Natural killer cell treated with Interleukin-12 subunit alpha and Interleukin-12 subunit beta and Interleukin-15 and Interleukin-18, amount 100 ng/mL, for 72 hours (primary cell): ENCODE data around the gene KCNMA1. TPM values are rescaled to one million over a fixed set of nuclear protein-coding genes. Genes with fewer than 3 reads are reported as not detected.

Source experiments
- ATAC-seq, 2 donors: fragments of 150-1000 bp; cut with Tn5 transposase in 1 of 2; sonication (Bioruptor Pico), chemical (Tn5 transposase) in 1 of 2; 2 replicates each; pipeline ENCODE4 v1.10.0; 2021
- DNase-seq: peaks from one replicate; pipeline ENCODE4 v3.0.0; 2022; ENCODE audit warnings: low spot score
- H3K27ac Mint-ChIP-seq, 2 donors: 1 replicate in 1 of 2; 2 replicates in 1 of 2; pipeline ENCODE4 v1.8.0; 2022; ENCODE audit warnings: mixed read lengths in 2 of 2, mild to moderate bottlenecking in 1 of 2, moderate library complexity in 1 of 2
- H3K27me3 Mint-ChIP-seq, 2 donors: 1 replicate in 1 of 2; 2 replicates in 1 of 2; pipeline ENCODE4 v1.8.0; 2022; ENCODE audit warnings: mixed read lengths in 2 of 2
- H3K36me3 Mint-ChIP-seq: one replicate; pipeline ENCODE4 v1.8.0; 2022; ENCODE audit warnings: mixed read lengths
- H3K4me1 Mint-ChIP-seq, 2 donors: 1 replicate in 1 of 2; 2 replicates in 1 of 2; pipeline ENCODE4 v1.8.0; 2022; ENCODE audit warnings: low read depth in 2 of 2, mixed read lengths in 2 of 2, mild to moderate bottlenecking in 1 of 2
- H3K4me3 Mint-ChIP-seq: one replicate; pipeline ENCODE4 v1.8.0; 2022; ENCODE audit warnings: mixed read lengths
- H3K9me3 Mint-ChIP-seq: 2 replicates; pipeline ENCODE4 v1.8.0; 2022; ENCODE audit warnings: mixed read lengths
- total RNA-seq, 2 donors: library from RNA; stranded (reverse); gene quantifications; one replicate each; pipeline ENCODE4 v1.2.3, GENCODE V29; 2022

The KCNMA1 gene
- total RNA-seq, 2 donors from 2014 or later = 2.8 TPM; not detected in 1

GRCh38 chr10:77649333-77650331 lies 12.0 kb upstream of the KCNMA1 start:
- peaks cover 4% of the 10 kb centered on the region for H3K36me3 Mint-ChIP-seq
- peaks cover 30 to 31% of the 10 kb centered on the region in 2 donors for H3K27me3 Mint-ChIP-seq
- no peak overlapping the region for H3K4me3 Mint-ChIP-seq
- ATAC-seq (peak in 1 of 2 donors; percentile 15), DNase-seq (no peak)
- no peaks in the 10 kb centered on the region for H3K4me1 Mint-ChIP-seq
- H3K27ac Mint-ChIP-seq = no peak overlapping the region
- H3K9me3 Mint-ChIP-seq = peaks cover 5% of the 10 kb centered on the region

- Mint-ChIP-seq H3K9me3 (peaks cover 5% of the 10 kb centered on the region), H3K27ac (no peak overlapping the region), H3K36me3 (peaks cover 4% of the 10 kb centered on the region), H3K27me3 (peaks cover 27 to 28% of the 10 kb centered on the region in 2 donors), H3K4me3 (no peak overlapping the region), H3K4me1 (no peaks in the 10 kb centered on the region)
- DNase-seq (no peak), ATAC-seq (no peak)
These were observed 10.9 kb upstream of the KCNMA1 start for GRCh38 chr10:77648472-77648871.

- Mint-ChIP-seq H3K4me1 (no peaks in the 10 kb centered on the region), H3K4me3 (no peak overlapping the region), H3K36me3 (no peaks in the 10 kb centered on the region), H3K27ac (no peak overlapping the region), H3K27me3 (peaks cover 20 to 22% of the 10 kb centered on the region in 2 donors), H3K9me3 (no peaks in the 10 kb centered on the region)
- DNase-seq (no peak), ATAC-seq (no peak)
These were observed 10.1 kb upstream of the KCNMA1 start for GRCh38 chr10:77647543-77648293.

GRCh38 chr10:77644557-77645243 lies 7.1 kb upstream of the KCNMA1 start:
- Mint-ChIP-seq H3K9me3 (no peaks in the 10 kb centered on the region), H3K27me3 (peaks cover 29 to 34% of the 10 kb centered on the region in 2 donors), H3K4me3 (no peak overlapping the region), H3K4me1 (no peaks in the 10 kb centered on the region), H3K36me3 (no peaks in the 10 kb centered on the region), H3K27ac (no peak overlapping the region)
- DNase-seq = no peak
- ATAC-seq = no peak

- Mint-ChIP-seq H3K27ac (no peak overlapping the region), H3K4me1 (no peaks in the 10 kb centered on the region), H3K27me3 (peaks cover 36 to 41% of the 10 kb centered on the region in 2 donors), H3K4me3 (no peak overlapping the region), H3K9me3 (no peaks in the 10 kb centered on the region), H3K36me3 (no peaks in the 10 kb centered on the region)
- DNase-seq (no peak), ATAC-seq (no peak)
These were observed 6.3 kb upstream of the KCNMA1 start for GRCh38 chr10:77643795-77644468.

- H3K4me3 Mint-ChIP-seq = no peak overlapping the region
- H3K4me1 Mint-ChIP-seq = peaks cover 0 to 3% of the 10 kb centered on the region in 2 donors
- H3K36me3 Mint-ChIP-seq = no peaks in the 10 kb centered on the region
- DNase-seq (no peak), ATAC-seq (no peak)
- H3K27ac Mint-ChIP-seq = no peak overlapping the region
- no peaks in the 10 kb centered on the region for H3K9me3 Mint-ChIP-seq
- peaks cover 38 to 51% of the 10 kb centered on the region in 2 donors for H3K27me3 Mint-ChIP-seq
These were observed 4.3 kb upstream of the KCNMA1 start for GRCh38 chr10:77641788-77642397.

GRCh38 chr10:77641344-77641743 lies 3.7 kb upstream of the KCNMA1 start:
- H3K4me1 Mint-ChIP-seq = peaks cover 0 to 3% of the 10 kb centered on the region in 2 donors
- DNase-seq (no peak), ATAC-seq (no peak)
- no peaks in the 10 kb centered on the region for H3K9me3 Mint-ChIP-seq
- no peaks in the 10 kb centered on the region for H3K36me3 Mint-ChIP-seq
- H3K4me3 Mint-ChIP-seq = no peak overlapping the region
- H3K27ac Mint-ChIP-seq = no peak overlapping the region
- H3K27me3 Mint-ChIP-seq = peaks cover 41 to 48% of the 10 kb centered on the region in 2 donors

- H3K27ac Mint-ChIP-seq = no peak overlapping the region
- peaks cover 0 to 3% of the 10 kb centered on the region in 2 donors for H3K4me1 Mint-ChIP-seq
- no peaks in the 10 kb centered on the region for H3K36me3 Mint-ChIP-seq
- H3K27me3 Mint-ChIP-seq = peaks cover 47 to 54% of the 10 kb centered on the region in 2 donors
- no peak overlapping the region for H3K4me3 Mint-ChIP-seq
- DNase-seq (no peak), ATAC-seq (no peak)
- no peaks in the 10 kb centered on the region for H3K9me3 Mint-ChIP-seq
These were observed 2.6 kb upstream of the KCNMA1 start for GRCh38 chr10:77640167-77640566.

GRCh38 chr10:77639756-77640155 lies 2.1 kb upstream of the KCNMA1 start:
- Mint-ChIP-seq H3K27ac (no peak overlapping the region), H3K27me3 (peaks cover 49 to 58% of the 10 kb centered on the region in 2 donors), H3K36me3 (no peaks in the 10 kb centered on the region), H3K9me3 (no peaks in the 10 kb centered on the region), H3K4me3 (no peak overlapping the region), H3K4me1 (peaks cover 0 to 3% of the 10 kb centered on the region in 2 donors)
- ATAC-seq (no peak), DNase-seq (no peak)

GRCh38 chr10:77638321-77639101 lies 903 bp upstream of the KCNMA1 start:
- DNase-seq = no peak
- H3K9me3 Mint-ChIP-seq = no peaks in the 10 kb centered on the region
- peaks cover 60 to 71% of the 10 kb centered on the region in 2 donors for H3K27me3 Mint-ChIP-seq

GRCh38 chr10:77636967-77637531 lies 559 bp downstream of the KCNMA1 start:
- H3K27ac Mint-ChIP-seq = no peak overlapping the region
- DNase-seq (no peak), ATAC-seq (no peak)
- H3K4me3 Mint-ChIP-seq = no peak overlapping the region
- peaks cover 66 to 79% of the 10 kb centered on the region in 2 donors for H3K27me3 Mint-ChIP-seq
- peaks cover 0 to 3% of the 10 kb centered on the region in 2 donors for H3K4me1 Mint-ChIP-seq
- no peaks in the 10 kb centered on the region for H3K36me3 Mint-ChIP-seq
- H3K9me3 Mint-ChIP-seq = no peaks in the 10 kb centered on the region

More at GRCh38 chr10:77638321-77639101, 903 bp upstream of the KCNMA1 start:
- Mint-ChIP-seq H3K27ac (no peak overlapping the region), H3K4me1 (peaks cover 0 to 3% of the 10 kb centered on the region in 2 donors), H3K36me3 (no peaks in the 10 kb centered on the region), H3K4me3 (no peak overlapping the region)
- peak in 1 of 2 donors; percentile 25 for ATAC-seq
